ENCODE data around the gene USO1.
"Not testable (repeated sequence)": the region's sequence is repeated elsewhere in the genome, so short reads cannot be mapped to it uniquely, and the experiment has no call there.

Gene USO1

DNA sequence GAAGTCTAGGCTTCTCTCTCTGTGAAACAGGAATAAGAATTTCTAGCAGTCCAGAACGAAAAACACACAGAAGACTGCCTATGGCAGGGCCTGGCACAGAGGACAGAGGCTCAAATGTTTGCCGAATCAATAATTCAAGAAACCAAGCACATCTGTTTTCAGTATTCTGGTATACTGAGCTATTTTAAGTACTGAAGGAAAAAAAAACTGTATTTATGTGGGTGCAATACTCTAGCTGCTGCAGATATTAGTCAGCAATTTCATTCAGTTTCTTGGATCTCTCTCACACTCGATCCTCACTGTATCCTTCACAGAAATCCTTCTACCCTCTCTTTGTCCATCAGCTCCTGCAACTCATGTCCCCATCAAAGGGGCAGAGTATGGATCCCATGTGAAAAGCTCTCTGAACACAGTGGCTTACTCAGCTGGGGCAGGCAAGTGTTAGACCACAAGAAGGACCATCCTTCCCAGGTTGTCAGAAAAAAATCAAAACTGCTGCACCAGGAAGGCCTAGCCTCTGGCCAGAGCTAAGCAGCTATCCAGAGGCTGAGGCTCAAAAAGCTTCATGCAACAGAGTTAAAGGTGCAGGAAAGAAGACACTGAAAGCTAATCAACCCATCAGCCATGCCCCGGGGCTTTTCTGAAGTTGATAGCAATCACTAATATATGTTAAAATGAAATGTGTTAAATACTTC lies 9.1 kb upstream of the USO1 start:
- DNase-seq = no peak

GRCh38 chr4:75716054-75716453 lies 8.3 kb upstream of the USO1 start:
- not testable (repeated sequence) for DNase-seq

- no peak for DNase-seq
Observed at GRCh38 chr4:75717408-75717807, 7.0 kb upstream of the USO1 start.

GRCh38 chr4:75718529-75718928 lies 5.8 kb upstream of the USO1 start:
- DNase-seq = no peak

GRCh38 chr4:75722417-75722816 lies 2.0 kb upstream of the USO1 start:
- DNase-seq = no peak

- DNase-seq = peak; percentile 23
Observed at GRCh38 chr4:75723163-75724065, 963 bp upstream of the USO1 start.

GRCh38 chr4:75724867-75725724 lies 719 bp downstream of the USO1 start:
- DNase-seq = peak; percentile 89

DNA sequence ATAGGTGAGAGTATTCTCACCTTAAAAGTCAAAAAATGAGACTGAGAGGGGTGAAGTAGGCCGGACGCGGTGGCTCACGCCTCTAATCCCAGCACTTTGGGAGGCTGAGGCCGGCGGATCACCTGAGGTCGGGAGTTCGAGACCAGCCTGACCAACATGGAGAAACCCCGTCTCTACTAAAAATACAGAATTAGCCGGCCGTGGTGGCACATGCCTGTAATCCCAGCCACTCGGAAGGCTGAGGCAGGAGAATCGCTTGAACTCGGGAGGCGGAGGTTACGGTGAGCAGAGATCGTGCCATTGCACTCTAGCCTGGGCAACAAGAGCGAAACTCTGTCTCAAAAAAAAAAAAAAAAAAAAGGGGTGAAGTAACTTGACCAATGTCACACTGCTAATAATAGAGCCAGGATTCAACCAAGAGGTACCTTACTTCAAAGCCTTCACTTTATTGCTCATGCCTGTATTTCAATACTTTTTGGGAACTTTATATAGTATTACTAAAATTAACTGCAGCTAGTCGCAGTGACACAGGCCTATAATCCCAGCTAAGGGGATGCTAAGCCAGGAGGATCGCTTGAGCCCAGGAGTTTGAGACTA lies 1.7 kb downstream of the USO1 start:
- DNase-seq = not testable (repeated sequence)

DNA sequence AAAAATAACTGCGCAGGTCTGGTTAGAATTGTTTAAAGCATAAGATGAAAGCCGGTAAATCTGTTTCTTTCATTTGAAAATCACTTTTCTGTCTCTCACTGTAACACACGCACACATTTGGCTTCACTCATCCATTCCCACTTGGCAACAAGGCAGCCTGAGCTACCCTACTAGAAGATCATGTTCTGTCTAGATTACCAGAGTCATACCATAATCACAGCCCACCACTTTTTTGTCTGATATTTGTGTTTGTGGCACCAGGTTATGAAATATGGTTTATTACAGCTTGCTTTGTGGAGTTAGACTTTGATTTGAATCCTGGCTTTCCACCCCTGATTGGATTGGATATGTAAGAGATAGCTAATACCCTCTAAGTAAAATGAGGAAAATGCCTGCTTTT lies 2.2 kb downstream of the USO1 start:
- DNase-seq = no peak

DNA sequence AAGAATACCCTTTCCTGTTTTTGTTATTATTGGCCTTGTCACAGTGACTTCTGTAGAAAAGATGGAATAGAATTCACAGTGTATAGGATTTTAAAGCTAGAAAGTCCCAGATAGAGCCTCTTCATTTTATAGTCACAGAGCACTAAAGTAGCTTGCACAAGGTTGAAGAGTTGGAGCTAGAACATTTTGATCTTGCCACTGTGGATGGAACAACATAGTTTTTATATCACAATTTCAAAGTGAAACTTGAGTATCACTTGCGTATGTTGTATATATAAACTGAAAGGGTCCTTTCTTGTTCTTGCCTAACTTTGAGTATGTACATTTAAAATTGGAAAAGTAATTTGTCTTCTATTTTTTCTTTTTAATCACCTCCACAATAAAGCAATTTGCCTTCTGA lies 2.7 kb downstream of the USO1 start:
- no peak for DNase-seq

- DNase-seq = no peak
Observed at GRCh38 chr4:75729836-75730235, 5.5 kb downstream of the USO1 start.

DNA sequence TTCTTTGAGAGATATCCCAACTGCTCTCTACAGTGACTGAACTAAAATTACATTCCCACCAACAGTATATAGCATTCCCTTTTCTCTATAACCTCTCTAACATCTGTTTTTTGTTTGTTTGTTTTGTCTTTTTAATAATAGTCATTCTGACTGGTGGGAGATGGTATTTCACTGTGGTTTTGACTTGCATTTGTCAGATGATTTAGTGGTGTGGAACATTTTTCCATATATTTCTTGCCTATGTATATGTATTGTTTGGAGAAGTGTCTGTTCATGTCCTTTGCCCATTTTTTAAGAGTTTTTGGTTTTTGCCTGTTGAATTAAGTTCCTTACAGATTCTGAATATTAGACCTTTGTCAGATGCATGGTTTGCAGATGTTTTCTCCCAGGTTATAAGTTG lies 9.0 kb downstream of the USO1 start:
- DNase-seq = no peak

GRCh38 chr4:75735525-75735924 lies 11.1 kb downstream of the USO1 start:
- DNase-seq = no peak

DNA sequence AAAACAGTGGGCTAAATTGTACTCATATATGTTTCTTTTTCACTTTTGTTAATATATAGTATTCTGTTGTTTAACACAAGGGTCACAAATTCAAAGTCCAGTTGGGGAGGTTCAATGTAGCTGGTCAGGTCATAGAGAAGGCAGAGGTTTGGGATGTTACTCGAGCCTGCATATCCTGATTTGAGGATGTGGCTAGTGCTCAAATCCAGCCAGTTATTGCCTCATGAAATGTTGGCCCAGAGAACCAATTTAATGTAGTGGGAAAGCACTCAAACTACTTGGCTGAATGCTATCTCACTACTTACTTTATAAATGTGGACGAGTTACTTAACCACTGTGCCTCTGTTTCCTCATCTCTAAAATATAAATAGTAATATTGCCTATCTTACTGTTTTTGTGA lies 12.5 kb downstream of the USO1 start:
- DNase-seq = no peak

DNA sequence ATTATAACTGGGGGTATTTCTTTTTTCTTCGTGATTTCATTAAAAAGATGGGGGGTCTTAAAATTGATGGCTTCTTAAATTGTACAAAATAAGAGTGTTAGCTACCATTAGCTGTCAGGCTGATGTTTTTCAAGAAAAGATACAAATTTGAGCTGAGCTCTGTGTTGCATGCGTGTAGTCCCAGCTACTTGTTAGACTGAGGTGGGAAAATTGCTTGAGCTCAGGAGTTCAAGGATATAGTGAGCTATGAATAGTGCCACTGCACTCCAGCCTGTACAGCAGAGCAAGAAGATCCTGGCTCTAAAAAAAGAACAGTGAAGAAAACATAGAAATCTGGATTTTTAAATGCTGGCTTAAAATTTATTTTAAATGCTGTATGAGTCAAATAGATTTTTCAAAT lies 13.0 kb downstream of the USO1 start:
- DNase-seq = no peak

GRCh38 chr4:75741027-75741426 lies 16.6 kb downstream of the USO1 start:
- DNase-seq = no peak

GRCh38 chr4:75742451-75742850 lies 18.1 kb downstream of the USO1 start:
- no peak for DNase-seq

DNA sequence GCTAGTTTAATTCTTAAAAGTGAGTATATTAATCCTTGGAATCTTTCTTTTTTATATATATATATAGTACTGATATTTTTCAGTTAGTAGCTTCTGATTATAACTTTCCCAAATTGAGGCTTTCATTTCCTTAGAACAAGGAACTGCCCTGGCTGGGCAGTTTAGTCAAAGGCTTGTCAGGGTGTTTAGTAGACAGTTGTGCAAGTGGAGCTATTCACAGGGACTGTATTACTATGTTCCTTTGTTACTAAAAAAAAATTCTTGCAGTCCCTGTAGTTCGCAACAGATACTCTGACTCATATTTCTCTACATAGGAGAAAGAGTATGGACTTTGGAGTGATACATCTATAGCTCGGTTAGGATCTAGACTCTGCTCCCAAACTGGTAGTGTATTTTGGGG lies 20.8 kb downstream of the USO1 start:
- DNase-seq = peak; percentile 93

- no peak for DNase-seq
Observed at GRCh38 chr4:75745721-75746199, 21.4 kb downstream of the USO1 start.

- DNase-seq = no peak
Observed at GRCh38 chr4:75752637-75753036, 28.3 kb downstream of the USO1 start.

GRCh38 chr4:75769036-75769435 lies 44.7 kb downstream of the USO1 start:
- DNase-seq = no peak

- DNase-seq = no peak
Observed at GRCh38 chr4:75771607-75772006, 47.2 kb downstream of the USO1 start.

GRCh38 chr4:75777589-75777988 lies 53.2 kb downstream of the USO1 start:
- no peak for DNase-seq

All from inflammatory macrophage treated with lipopolysaccharide for 4 hours (primary cell).